AG04450 (cell line): ENCODE measurements around the gene DYSF. TPM values are rescaled to one million over a fixed set of nuclear protein-coding genes. Genes with fewer than 3 reads are reported as not detected.

Experiments used
- CTCF ChIA-PET: fragments of 300-600, 350-600 bp; formaldehyde crosslinking; extraction: SDS; loops from one replicate; lab custom pipeline; 2022; ENCODE audit warnings: antibody characterized with exemption, inconsistent platforms; lab: Charles Lee
- POLR2A ChIA-PET: fragments of 350-600 bp; formaldehyde crosslinking; extraction: SDS; loops from one replicate; lab custom pipeline; 2021; ENCODE audit warnings: antibody characterized with exemption, inconsistent platforms; lab: Yijun Ruan, JAX
- DNase-seq: peaks from one replicate; pipeline ENCODE4 v3.0.0-alpha.2; 2011; ENCODE audit warnings: low read depth, low spot score
- H3K27ac ChIP-seq: one replicate; pipeline ENCODE4 v1.5.1; 2012; ENCODE audit warnings: low read depth, low read length, control low read depth
- H3K27me3 ChIP-seq: one replicate; pipeline ENCODE4 v1.6.0; 2012; ENCODE audit warnings: low read length; ENCODE audit not compliant: control insufficient read depth, insufficient read depth
- H3K4me3 ChIP-seq: 2 replicates; pipeline ENCODE4 v1.5.1; 2011; ENCODE audit warnings: mild to moderate bottlenecking, low read depth, low read length, control low read depth
- H3K9me3 ChIP-seq: 2 replicates; pipeline ENCODE4 v1.5.1; 2012; ENCODE audit warnings: low read length; ENCODE audit not compliant: control insufficient read depth, insufficient read depth
- polyA plus RNA-seq: library from polyadenylated mRNA; depleted of rRNA; stranded (reverse); fragments of >200 nt; gene quantifications from 2 replicates; pipeline ENCODE4 v1.2.3, GENCODE V29; 2011
- TF ChIP-seq, protein P1 (sequence below): IDR thresholded peaks from 2 replicates; pipeline ENCODE4 v1.5.1; 2011; ENCODE audit warnings: low read depth, low read length, control low read depth, inconsistent platforms

Gene DYSF
- polyA plus RNA-seq, 1 experiment: 0.07 TPM

DNA sequence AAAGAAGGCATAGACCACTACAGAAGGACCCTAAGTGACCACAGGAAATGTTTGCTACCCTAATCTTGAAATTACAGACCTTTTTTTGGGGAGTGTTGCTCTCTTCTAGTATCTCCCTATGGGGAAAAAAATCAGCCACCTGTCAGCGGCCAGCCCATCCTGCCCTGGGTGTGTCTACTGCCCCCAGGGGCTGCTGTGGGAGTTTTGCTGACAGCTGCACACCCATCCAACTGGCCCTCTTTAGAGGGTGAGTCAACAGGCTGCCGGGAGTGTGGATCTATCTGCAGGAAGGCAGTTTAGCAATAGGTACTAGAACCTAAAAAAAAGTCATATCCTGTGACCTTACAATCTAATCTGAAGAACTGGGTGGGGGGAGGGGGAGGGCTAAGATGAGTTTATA is 796 bp upstream of the DYSF start:
- TF ChIP-seq, protein P1, sequence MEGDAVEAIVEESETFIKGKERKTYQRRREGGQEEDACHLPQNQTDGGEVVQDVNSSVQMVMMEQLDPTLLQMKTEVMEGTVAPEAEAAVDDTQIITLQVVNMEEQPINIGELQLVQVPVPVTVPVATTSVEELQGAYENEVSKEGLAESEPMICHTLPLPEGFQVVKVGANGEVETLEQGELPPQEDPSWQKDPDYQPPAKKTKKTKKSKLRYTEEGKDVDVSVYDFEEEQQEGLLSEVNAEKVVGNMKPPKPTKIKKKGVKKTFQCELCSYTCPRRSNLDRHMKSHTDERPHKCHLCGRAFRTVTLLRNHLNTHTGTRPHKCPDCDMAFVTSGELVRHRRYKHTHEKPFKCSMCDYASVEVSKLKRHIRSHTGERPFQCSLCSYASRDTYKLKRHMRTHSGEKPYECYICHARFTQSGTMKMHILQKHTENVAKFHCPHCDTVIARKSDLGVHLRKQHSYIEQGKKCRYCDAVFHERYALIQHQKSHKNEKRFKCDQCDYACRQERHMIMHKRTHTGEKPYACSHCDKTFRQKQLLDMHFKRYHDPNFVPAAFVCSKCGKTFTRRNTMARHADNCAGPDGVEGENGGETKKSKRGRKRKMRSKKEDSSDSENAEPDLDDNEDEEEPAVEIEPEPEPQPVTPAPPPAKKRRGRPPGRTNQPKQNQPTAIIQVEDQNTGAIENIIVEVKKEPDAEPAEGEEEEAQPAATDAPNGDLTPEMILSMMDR: no peak
- Histone ChIP-seq H3K9me3 (no peaks in the 10 kb centered on the region; the same call in 1 of the 2 replicates), H3K27me3 (peaks cover 31% of the 10 kb centered on the region), H3K27ac (no peak overlapping the region), H3K4me3 (no peak overlapping the region)
- no peak for DNase-seq
- ChIA-PET POLR2A (no interaction called here), CTCF (interaction anchor here (0.6 to 3.0 kb wide), 4 partner anchors 9 to 153 kb away, joined by 4 to 11 read pairs (median 6); partner anchors contain the start of gene ZNF638)

- TF ChIP-seq, protein P1: no peak
- Histone ChIP-seq H3K27ac (no peak overlapping the region), H3K4me3 (0 out of 2 replicates have a peak overlapping the region, but pooled peaks have one; percentile 48), H3K9me3 (no peaks in the 10 kb centered on the region; the same call in 1 of the 2 replicates), H3K27me3 (peaks cover 31% of the 10 kb centered on the region)
- no peak for DNase-seq
- CTCF ChIA-PET: interaction anchor here (1.2 to 1.8 kb wide), 3 partner anchors 20 to 155 kb away, joined by 3 to 6 read pairs (median 3); no protein-coding TSS in a partner anchor
- POLR2A ChIA-PET: interaction anchor here (0.6 kb wide), 1 partner anchor 1734 kb away, joined by 3 read pairs; no protein-coding TSS in a partner anchor
These were observed 1.1 kb downstream of the DYSF start for GRCh38 chr2:71454221-71455010.

- CTCF ChIA-PET: interaction anchor here (0.7 to 1.3 kb wide), 4 partner anchors 21 to 156 kb away, joined by 3 read pairs; partner anchors contain the start of gene ZNF638
- DNase-seq: no peak
- TF ChIP-seq, protein P1: no peak
- Histone ChIP-seq H3K4me3 (no peak overlapping the region), H3K27me3 (peaks cover 31% of the 10 kb centered on the region), H3K27ac (no peak overlapping the region), H3K9me3 (no peaks in the 10 kb centered on the region; the same call in 1 of the 2 replicates)
- POLR2A ChIA-PET: no interaction called here
These were observed 1.8 kb downstream of the DYSF start for GRCh38 chr2:71455011-71455740.

DNA sequence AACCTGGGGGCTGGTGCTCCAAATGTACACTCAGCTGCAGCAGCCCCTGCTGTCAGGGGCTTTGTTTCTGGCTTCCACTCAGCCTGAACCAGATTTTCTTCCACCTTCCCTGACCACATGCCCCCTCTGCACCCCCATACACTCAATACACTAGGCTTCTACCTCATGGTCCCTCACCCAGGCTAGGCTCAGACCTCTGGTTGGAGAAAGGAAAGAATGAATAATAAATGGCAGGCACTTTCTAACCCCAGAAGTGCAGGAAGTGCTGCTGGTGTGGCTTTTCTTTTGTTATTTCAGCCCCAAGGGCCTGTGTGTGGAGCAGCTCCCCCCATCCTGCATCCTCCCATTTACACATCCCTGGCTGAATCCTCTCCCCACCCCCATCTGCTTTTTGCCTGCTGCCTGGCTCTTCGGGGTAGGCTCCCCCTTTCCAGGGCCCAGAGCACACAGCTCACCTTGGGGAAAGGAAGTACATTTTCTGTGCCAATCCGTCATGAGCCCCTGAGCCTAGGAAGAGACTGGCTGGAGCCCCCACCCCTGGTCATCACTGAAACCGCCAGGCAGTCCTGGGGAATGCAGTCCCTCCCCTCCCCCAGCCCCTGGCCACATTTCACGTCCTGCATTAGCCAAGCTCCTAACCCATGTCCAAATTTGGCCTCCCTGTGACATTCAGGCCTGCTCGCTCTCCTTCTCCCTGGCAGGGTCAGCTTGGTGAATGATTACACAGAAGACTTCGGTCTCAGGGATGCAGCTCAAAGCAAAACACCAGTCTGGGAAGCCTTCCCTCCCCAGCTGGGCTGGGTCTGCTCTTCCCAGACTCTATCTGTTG is 2.6 kb downstream of the DYSF start:
- POLR2A ChIA-PET: no interaction called here
- CTCF ChIA-PET: interaction anchor here (0.7 to 1.3 kb wide), 6 partner anchors 22 to 156 kb away, joined by 3 read pairs; partner anchors contain the start of gene ZNF638
- TF ChIP-seq, protein P1: no peak
- DNase-seq: no peak
- Histone ChIP-seq H3K9me3 (no peaks in the 10 kb centered on the region; the same call in 1 of the 2 replicates), H3K27me3 (peaks cover 31% of the 10 kb centered on the region), H3K27ac (no peak overlapping the region), H3K4me3 (no peak overlapping the region)
